Neural progenitor cell (in vitro differentiated cells): ENCODE data around the gene CTIF.

Source experiments
- CTCF ChIP-seq: fragments of 200-600 bp; sonication (generic); IDR thresholded peaks from 2 replicates; pipeline ENCODE4 v1.5.1; 2017; ENCODE audit warnings: antibody characterized with exemption, mild to moderate bottlenecking
- EZH2 ChIP-seq: fragments of 200-600 bp; sonication (generic); IDR thresholded peaks from 2 replicates; pipeline ENCODE4 v1.6.1; 2017; ENCODE audit warnings: antibody characterized with exemption, mild to moderate bottlenecking, moderate library complexity
- EZH2phosphoT487 ChIP-seq: fragments of 200-600 bp; sonication (generic); IDR thresholded peaks from 2 replicates; pipeline ENCODE4 v1.6.1; 2017; ENCODE audit warnings: antibody characterized with exemption

- no peak for TF ChIP-seq CTCF
- no peak for TF ChIP-seq EZH2phosphoT487
- TF ChIP-seq EZH2 = no peak
Measured at GRCh38 chr18:48735681-48736255, 196.9 kb downstream of the CTIF start.
